ENCODE data around the gene PLB1. TPM values are rescaled to one million over a fixed set of nuclear protein-coding genes. Genes with fewer than 3 reads are reported as not detected.

Gene PLB1
- total RNA-seq, 1 experiment from 2014 or later: 0.44 TPM

GRCh38 chr2:28465148-28465885, 30.5 kb upstream of the PLB1 start:
- CTCF ChIA-PET: no interaction called here
- no peak overlapping the region for H3K27ac Mint-ChIP-seq
- no peak overlapping the region for H3K4me3 Mint-ChIP-seq
- DNase-seq (ENCODE audit: low spot score): no peak
- ATAC-seq: no peak
- H3K36me3 Mint-ChIP-seq: no peaks in the 10 kb centered on the region
- H3K9me3 Mint-ChIP-seq: peaks cover 15% of the 10 kb centered on the region
- POLR2A ChIA-PET: no interaction called here
- H3K27me3 Mint-ChIP-seq (ENCODE audit: low read depth): no peaks in the 10 kb centered on the region; the same call in 1 of the 2 replicates
- TF ChIP-seq FOXP1 (CRISPR knock-in tag; IDR thresholded peaks at IDR 0.05; ENCODE audit: borderline replicate concordance) (no peak), RELA (CRISPR knock-in tag; IDR thresholded peaks at IDR 0.05; ENCODE audit: borderline replicate concordance) (no peak), AFF4 (CRISPR knock-in tag; IDR thresholded peaks at IDR 0.05; ENCODE audit: borderline replicate concordance) (no peak), JAZF1 (CRISPR knock-in tag; IDR thresholded peaks at IDR 0.05) (no peak), ZSCAN18 (CRISPR knock-in tag; IDR thresholded peaks at IDR 0.05) (no peak), GRHL2 (CRISPR knock-in tag; IDR thresholded peaks at IDR 0.05; ENCODE audit: insufficient replicate concordance, severe bottlenecking) (no peak), CBFB (CRISPR knock-in tag; IDR thresholded peaks at IDR 0.05; ENCODE audit: low read depth) (no peak), ZNF263 (CRISPR knock-in tag; IDR thresholded peaks at IDR 0.05; ENCODE audit: low read depth) (no peak), ZNF671 (CRISPR knock-in tag; IDR thresholded peaks at IDR 0.05) (no peak), ATF3 (CRISPR knock-in tag; conservative IDR thresholded peaks at IDR 0.05) (no peak), ZNF232 (CRISPR knock-in tag; IDR thresholded peaks at IDR 0.05) (no peak), IRF2 (CRISPR knock-in tag; IDR thresholded peaks at IDR 0.05; ENCODE audit: borderline replicate concordance, low read depth) (no peak), TP53 (CRISPR knock-in tag; IDR thresholded peaks at IDR 0.05) (no peak), FOXK1 (CRISPR knock-in tag; IDR thresholded peaks at IDR 0.05) (no peak), ZNF512 (CRISPR knock-in tag; IDR thresholded peaks at IDR 0.05; ENCODE audit: borderline replicate concordance) (no peak), NR3C1 (CRISPR knock-in tag; conservative IDR thresholded peaks at IDR 0.05; ENCODE audit: low read depth) (no peak)
- TF ChIP-seq, protein P1, sequence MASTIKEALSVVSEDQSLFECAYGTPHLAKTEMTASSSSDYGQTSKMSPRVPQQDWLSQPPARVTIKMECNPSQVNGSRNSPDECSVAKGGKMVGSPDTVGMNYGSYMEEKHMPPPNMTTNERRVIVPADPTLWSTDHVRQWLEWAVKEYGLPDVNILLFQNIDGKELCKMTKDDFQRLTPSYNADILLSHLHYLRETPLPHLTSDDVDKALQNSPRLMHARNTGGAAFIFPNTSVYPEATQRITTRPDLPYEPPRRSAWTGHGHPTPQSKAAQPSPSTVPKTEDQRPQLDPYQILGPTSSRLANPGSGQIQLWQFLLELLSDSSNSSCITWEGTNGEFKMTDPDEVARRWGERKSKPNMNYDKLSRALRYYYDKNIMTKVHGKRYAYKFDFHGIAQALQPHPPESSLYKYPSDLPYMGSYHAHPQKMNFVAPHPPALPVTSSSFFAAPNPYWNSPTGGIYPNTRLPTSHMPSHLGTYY (CRISPR knock-in tag; IDR thresholded peaks at IDR 0.05): no peak
- no peaks in the 10 kb centered on the region for H3K4me1 Mint-ChIP-seq
